Measurements from ENCODE around the gene CFAP99.

The CFAP99 gene

DNA sequence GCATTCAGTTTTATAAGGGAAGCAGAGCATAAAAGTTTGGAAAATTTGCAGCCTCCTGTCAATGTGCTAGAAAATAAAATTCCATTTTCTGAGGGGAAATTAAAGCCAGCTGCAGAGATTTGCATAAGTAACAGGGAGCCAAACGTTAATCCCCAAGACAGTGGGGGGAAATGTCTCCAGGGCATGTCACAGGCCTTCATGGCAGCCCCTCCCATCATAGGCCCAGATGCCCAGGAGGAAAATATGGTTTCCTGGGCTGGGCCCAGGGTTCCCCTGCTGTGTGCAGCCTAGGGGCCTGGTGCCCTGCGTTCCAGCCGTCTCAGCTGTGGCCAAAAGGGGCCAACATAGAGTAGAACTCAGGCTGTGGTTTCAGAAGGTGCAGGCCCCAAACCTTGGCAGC is 59.5 kb downstream of the CFAP99 start:
- no peak for DNase-seq

DNA sequence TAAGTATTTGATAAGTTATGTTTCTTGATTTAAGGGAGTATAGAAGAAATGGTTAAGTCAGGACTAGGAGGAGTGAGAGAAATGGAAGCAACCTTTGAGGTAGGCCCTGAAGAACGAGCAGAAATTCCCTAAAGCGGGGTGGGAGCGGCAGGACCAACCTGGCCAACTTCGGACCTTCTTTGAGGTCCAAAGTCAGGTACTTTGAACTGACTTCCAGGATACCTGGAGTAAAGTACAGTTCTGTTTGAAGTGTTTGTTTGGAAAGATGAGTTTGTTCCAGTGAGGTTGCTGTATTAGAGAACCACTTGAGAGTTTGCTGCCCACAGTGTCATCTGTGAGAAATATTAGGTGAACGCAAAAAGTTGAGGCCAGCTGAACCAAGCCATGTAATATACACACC is 61.9 kb downstream of the CFAP99 start:
- DNase-seq: no peak

DNA sequence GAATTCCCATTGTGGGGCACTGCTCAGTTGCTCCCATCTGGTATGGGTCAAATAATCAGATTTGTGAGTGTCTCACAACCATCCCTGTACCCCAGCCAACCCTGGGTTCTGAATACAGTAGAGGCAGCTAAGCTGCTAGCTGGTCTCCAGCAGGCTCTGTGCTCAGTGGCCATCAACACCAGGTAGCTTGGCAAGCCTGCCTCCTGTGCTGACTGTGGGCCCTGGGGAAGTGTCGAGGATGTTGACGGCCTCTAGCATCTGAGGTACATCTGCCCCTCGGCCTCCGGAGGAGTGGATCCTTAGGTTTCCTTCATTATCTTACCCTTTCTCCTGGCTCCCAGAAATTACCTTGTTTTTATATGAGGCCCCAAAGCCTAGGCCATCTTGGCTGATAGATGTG is 63.4 kb downstream of the CFAP99 start:
- no peak for DNase-seq

DNA sequence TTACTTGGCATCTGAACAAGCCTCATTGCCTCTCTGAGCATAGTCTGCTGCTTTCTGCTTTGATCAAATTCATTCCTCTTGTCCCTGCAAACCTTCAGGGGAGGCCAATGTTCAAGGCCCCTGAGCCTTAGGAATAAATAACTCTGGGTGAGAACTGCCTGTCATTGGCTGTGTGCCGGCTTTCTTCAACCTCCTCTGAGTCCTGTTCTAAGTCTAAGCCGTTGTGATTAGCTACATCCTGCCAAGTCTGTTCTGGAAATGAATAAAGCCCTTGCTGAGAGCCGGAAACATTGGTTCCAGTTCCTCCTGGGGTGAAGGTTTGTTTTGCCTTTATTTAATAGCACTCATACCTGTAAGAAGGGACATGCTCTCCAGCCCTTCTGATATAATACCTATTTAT is 63.9 kb downstream of the CFAP99 start:
- no peak for DNase-seq

DNA sequence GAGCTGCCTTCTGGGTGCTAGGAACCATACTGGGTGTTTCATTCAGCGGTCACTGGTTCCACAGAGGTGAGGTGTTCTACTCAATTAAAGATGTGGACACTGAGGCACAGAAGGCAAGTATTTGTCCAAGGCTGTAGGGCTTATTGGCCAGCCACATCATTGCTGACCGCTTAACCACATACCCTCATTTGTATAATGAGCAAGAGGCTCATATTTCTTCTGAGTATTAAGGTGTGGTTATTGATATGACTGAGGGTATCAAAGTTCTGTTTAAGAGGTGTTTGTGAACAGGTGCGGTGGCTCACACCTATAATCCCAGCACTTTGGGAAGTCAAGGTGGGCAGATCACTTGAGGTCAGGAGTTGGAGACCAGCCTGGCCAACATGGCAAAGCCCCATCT is 64.5 kb downstream of the CFAP99 start:
- DNase-seq: no peak

DNA sequence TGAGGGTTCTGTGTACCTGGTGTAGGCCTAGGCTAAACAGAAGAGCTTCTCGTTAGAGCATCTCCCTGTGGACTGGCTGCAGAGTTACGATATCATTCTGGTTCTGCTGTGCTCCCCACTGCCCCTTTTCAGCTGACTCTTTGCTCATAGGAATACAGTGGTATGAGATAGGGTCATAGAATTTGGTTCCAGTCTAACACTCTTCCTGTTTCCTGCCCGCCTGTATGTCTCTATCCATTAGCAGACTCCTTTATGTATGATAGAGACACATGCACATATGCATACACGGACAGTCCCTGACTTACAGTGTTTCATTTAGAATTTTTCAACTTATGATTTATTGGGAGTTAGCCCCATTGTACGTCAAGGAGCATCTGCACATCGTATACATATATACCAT is 65.4 kb downstream of the CFAP99 start:
- no peak for DNase-seq

DNA sequence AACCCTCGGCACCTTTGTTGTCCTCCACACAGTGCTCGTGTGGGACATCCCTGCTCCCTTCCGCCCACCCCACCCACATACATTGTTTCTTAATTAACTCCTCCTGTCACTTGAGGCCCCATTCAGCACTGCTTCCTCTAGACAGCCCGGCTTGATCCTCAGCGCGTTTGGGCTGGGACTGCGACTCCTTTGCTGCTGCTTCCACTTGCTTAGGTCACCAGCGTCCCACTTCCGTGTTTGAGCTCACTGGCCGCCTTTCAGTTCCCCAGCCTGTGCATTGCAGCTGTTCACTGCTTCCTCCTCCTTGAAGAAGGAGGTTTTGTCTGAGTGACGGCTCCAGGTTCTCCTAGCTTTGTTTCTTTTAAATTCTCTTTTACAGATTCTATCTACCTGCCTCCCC is 66.2 kb downstream of the CFAP99 start:
- peak; percentile 46 for DNase-seq

DNA sequence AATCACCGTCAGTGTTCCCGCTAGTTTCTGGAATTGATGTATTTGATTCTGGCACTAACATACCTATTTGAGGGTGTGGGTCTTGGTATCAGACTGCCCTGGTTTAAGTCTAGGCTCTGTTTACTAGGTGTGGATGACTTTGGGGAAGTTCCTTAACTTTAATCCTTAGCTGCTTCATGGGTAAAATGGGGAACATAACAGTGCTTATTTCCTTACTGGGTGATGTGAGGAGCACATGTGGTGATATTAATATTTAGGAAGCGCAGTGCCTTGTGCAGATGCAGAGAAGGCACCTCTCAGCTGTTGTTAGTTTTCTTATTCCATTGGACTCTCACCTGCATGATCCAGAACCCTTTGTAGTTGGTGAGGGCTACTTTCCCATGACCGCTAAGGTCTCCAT is 67.2 kb downstream of the CFAP99 start:
- no peak for DNase-seq

DNA sequence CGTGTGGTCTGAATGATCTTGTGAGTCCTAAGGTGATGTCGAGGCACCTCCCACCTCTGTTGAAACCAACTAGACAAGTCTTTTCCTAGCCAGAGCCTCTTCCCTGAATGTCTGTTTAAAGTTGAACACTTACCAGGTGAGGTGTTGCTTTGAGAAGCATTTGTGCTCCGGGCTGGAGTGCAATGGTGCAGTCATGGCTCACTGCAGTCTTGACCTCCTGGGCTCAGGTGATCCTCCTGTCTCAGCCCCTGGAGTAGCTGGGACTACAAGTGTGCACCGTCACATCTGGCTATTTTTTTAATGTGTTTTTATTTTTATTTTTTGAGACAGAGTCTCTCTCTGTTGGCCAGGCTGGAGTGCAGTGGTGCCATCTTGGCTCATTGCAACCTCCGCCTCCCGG is 68.2 kb downstream of the CFAP99 start:
- DNase-seq: no peak

DNA sequence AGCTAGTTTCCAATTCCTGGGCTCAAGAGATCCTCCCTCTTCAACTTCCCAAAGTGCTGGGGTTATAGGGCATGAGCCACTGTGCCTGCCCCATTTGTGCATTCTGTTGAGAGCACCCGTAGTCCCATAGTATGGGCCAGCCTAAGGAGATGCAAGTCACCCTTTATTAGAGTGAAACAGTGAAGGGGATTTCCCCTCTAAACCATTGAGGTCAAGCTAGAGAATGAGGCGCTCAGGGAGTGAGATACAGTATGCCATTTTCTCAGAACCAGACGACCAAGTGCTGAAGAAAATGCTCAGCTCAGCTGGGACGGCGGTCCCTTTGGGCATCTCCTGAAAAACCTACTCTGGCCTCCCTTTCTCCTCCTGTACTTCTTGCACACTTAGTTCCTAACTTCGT is 68.9 kb downstream of the CFAP99 start:
- DNase-seq: no peak

DNA sequence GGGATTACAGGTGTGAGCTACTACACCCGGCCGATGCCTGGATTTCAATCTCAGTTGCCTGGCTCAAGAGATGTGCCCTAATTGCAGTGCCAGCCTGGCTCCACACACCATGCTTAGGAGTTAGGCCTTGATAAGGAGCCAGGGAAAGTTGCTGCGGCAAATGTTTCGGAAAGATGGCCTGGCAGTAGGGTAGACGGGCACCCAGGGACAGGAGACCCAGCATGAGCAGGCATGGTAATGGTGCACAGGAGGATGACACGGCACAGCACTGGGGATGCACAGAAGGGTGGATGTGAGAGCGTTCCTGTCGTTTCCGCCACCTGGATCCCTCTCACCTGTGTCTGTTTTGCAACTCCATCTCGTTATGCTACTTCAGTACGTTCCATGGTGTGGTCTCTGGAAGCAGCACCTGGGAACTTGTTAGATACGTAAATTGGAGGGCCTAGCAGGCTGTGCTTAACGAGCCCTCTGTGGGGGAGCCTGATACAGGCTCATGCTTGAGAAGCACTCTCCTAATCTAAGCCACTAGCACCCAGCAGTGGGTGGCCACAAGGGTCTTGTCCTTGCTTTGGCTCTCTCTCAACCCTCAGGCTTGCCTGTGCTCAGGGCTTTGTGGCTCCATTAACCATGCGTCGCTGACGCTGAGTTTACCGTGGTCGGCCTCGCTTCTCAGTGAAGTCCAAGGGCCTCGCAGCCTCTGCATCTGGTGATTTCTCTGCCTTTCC is 70.5 kb downstream of the CFAP99 start:
- DNase-seq: no peak

DNA sequence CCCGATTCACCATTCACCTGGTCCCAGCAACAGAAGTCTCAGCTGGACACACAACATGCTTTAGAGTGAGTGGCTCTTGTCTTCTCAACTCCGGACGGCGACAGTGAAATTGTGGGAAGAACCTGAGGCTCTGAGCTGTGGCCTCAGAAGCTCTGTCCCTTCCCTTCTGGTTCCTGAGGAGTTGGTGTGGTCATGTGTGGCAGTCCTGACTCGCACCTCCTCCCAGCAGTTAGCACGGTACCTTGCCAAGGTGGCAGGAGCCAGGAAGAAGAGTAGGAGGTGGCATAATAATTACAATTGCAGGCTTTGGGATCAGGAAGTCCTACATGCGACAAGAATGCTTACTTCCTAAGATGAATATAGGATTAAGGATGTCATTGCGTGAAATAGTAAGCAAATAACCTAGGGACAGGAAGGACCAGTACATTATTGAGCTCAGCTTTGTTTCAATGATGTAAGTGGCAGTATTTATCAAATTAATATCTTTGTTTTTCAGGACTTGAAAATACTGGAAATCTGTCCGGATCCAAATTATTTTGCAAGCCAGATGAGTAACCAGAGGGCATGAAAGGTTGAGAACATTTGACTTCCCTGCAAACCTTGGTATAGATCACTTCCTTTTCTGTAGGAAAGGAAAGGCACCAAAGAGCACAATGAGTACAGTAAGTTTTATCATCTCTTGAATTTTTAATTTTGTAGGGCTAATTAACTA is 71.2 kb downstream of the CFAP99 start:
- no peak for DNase-seq

DNA sequence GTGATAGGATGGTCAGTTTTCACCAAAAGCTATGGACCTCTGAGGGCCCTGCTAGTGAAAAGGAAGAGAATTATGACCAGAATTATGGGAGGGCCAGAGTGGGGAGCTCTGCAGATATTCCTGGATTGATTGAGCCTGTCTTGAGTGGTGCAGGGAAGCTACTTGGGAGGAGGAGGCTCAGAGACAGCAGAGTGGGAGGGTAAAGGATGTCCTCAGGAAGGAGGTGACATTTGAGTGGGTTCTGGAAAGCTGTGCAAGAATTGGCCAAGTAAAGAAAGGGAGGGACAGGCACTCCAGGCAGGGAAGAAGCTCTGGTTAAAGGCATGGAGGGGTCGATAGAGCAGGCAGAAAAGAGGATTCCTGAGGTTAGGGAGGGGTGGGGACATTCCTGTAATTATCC is 74.2 kb downstream of the CFAP99 start:
- DNase-seq: no peak

DNA sequence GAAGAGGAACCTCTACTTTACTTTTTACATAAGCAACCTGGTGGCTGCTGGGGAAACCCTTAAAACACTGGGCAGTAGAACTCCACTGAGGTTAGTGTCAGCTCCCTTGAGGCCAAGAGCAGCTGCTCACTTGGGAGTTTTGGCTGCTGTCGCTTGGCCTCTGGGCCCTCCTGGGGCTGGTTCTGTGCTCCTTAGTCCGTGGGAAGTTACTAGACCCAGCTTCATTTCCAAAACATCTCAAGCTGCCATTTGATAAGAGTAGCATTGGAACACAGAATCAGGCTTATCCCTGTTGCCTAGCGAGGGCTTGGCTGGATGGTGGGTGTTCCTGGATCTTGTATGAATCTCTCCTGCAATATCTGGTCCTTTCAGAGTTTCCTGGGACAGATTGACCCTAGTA is 76.2 kb downstream of the CFAP99 start:
- DNase-seq: no peak

DNA sequence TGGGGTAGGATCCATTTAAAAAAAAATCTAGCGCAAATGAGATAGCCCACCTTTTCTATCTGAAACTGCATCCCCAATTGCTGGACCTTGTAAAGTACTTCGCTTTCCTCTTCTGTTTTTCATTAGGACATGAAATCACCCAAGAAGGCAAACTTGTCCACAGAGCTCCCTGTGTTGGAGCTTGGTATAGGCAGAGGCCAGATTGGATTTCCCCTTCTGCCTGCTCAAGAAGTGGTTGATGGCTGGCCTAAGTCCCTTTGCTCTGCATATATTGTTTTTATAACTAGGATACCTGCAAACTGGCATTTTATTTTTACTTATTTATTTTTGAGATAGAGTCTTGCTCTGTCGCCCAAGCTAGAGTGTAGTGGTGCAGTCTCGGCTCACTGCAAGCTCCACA is 78.6 kb downstream of the CFAP99 start:
- DNase-seq: no peak

DNA sequence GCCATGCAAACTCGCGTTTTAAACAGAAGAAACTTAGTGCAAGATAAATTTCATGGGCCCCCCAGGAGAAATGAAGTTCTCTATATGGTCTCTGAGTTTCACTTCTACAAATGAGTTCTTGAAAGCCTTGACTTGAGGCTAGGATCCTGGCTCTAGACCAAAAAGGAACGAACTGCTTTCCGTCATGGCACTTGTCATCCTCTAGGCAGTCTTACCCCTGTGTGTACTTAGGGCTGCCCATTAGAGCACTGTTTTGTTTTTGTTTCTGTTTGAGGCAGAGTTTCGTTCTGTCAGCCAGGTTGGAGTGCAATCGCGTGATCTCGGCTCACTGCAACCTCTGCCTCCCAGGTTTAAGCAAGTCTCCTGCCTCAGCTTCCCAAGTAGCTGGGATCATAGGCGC is 79.2 kb downstream of the CFAP99 start:
- no peak for DNase-seq

DNA sequence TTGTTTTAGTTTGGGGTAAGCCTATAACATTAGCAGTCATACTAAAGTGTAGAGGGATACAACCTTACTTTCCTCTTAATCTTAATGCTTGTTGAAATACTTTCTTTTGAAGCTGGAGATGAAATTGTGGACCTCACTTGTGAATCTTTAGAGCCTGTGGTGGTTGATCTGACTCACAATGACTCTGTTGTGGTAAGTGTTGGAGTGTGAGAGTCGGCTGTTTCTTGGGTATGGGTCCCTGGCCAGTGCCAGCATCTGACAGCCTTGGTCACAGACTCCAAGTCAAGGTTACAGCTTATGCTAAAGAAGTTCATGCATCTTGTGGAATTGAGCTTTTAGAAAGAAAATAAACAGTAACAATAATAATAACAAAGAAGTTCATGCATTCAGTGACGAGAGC is 81.8 kb downstream of the CFAP99 start:
- no peak for DNase-seq

DNA sequence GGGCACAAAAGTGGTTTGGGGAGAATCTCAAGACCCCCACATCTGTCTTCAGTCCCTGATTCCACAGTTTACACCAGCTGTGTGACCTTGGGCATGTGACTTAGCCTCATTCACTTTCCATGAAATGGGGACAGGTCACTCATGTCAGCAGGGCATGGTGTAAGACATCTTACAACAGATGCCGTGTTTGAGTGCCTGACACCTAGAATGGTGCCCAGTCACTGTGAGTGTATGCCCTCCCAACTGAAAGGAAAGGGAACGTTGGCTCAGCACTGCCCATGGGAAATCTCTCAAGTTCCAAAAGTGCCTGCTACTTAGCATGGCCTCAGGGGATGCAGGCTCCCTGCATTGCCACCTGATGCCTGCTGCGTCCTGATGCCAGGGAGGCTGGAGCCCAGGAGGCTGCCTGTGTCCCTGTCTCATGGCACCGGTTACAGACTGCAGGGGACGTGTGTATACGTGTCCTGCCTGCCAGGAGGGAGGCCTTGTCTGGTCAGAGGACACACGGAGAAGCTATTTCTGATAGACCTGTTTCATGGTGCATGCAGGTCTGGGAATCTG is 82.4 kb downstream of the CFAP99 start:
- DNase-seq: no peak

DNA sequence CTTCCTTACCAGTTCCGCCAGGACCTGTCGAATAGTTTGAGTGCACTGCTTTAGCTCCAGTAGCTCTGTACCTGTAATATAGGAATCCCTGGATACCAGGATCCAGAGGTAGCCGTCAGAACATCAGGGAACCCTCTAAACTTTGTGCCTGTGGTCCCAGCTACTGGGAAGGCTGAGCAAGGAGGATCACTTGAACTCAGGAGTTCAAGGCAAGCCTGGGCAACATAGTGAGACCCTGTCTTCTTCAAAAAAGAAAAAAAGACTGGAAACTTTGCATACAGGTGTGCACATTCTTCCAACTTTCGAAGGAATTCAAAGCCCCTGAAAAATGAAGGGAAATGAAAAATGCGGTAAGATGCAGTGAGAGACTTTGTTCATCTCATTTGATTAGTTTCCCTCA is 85.1 kb downstream of the CFAP99 start:
- no peak for DNase-seq

DNA sequence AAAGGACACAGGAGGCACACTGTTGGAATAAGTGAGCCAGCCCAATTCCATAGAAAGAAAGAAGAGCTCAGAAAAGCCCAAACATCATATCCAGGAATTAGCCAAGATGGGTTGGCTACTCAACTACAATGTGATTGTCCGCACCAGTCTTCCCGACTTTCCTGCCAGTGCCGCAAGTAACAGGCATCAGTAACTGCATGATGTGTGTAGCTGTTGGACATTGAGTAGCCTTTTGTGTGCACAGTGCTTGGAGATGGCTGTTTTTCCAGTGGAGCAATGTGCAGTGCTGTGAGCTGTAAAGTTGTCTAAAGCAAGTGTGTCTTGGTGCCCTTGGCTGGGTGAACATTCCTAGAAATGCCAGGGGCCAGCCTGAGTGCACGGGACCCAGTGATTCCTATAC is 88.5 kb downstream of the CFAP99 start:
- no peak for DNase-seq

DNA sequence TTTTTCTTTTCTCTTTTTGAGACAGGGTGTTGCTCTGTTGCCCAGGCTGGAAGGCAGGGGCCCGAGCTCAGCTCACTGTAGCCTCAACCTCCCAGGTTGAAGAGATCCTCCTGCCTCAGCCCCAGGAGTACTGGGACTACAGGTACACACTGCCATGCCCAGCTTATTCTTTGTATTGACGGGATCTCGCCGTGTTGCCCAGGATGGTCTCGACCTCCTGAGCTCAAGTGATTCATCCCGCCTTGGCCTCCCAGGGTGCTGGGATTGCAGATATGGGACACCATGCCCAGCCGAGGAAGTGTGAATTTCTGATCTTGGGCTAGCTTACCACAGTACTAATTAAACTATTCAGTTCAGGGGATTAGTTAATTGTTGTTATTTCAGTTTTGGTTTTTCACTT is 89.1 kb downstream of the CFAP99 start:
- no peak for DNase-seq

DNA sequence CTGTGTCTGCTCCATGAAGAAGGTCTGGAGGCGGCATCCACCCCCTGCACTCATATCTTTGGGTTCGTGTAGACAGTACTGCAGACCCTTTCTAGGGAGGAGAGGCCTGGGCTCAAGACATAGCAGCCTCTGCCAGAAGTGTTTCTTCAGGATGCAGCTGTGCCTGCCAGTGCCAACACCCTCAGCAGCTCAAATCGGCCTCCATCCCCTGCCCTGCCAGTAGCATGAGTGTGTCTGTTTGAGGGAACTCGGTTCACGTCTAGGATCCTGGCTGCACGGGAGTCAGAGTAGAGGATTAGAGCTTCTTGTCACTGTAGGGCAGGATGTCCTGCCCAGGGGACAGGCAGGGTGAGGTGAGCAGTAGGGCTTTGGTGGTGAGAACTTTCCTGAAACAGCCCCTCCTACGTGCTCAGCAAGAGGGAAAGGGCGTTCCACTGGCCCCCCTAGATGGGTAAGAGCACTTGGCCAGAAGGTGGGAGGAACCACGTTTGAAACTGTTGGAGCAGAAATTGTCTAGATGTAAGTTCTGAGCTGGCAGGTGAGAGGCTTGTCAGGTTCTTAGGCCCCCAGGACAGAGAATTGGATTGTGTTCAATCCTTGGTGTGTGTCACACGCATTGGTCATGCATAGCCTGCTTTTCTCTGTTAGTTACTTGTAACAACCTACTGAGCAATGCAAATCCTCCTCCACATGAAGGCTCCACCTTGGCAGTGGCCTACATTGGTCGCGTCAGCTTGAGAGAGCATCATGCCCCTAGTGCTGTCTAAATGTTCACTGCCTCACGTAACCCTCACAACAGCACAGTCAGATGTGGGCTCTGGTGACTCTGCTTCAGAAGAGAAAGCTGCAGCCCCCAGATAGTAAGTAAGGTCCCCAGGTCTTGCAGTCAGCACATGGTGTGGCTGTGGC is 91.8 kb downstream of the CFAP99 start:
- DNase-seq: no peak

DNA sequence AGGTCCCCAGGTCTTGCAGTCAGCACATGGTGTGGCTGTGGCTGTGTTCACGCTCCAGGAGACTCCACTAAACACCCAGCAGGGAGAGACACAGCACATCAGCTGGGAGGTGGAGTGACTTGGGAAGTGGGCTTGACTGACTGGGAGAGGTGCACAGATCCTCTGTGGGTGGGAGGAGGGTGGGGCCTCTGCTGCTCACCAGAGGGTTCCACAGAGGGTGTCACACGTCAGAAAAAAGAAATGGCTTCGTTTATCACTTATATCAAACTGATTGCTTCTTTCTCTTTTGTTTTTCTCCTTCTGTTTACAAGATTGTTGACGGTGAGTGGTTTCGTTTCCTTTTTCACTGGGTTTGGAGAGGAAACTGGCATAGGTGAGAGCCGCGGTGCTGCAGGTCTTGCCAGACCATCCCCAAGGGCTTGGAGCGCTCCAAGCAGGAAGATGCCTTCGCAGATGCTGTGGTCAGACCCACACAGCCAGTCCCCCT is 92.9 kb downstream of the CFAP99 start:
- no peak for DNase-seq
